Psoas muscle (tissue), 8 donors: ENCODE measurements around the gene PRPF8. TPM values are rescaled to one million over a fixed set of nuclear protein-coding genes. Genes with fewer than 3 reads are reported as not detected.

Source experiments
- ATAC-seq, 4 donors: fragments of 200-7000 bp; cut with Tn5 transposase; one replicate each; pipeline ENCODE4 v1.9.1; 2020; ENCODE audit warnings: moderate library complexity in 3 of 4, mild to moderate bottlenecking in 2 of 4
- DNase-seq, 2 donors: peaks; one replicate each; pipeline ENCODE4 v3.0.0-alpha.2; 2020
- H3K27ac ChIP-seq: fragments of 200-600 bp; one replicate; pipeline ENCODE4 v1.8.0; 2022
- H3K27me3 ChIP-seq, 3 donors: fragments of 200-600 bp in 1 of 3; one replicate each; pipeline versions ENCODE4 v1.6.1 to v1.8.0; 2013 to 2022; ENCODE audit warnings: low read length in 2 of 3, mild to moderate bottlenecking in 2 of 3, moderate library complexity in 1 of 3; ENCODE audit not compliant: insufficient read depth in 3 of 3
- H3K36me3 ChIP-seq, 2 donors: fragments of 200-600 bp in 1 of 2; one replicate each; pipeline versions ENCODE4 v1.6.1 to v1.8.0; 2013 to 2022; ENCODE audit warnings: low read depth in 1 of 2, mild to moderate bottlenecking in 1 of 2, moderate library complexity in 1 of 2; ENCODE audit not compliant: insufficient read depth in 1 of 2
- H3K4me1 ChIP-seq: fragments of 200-600 bp; one replicate; pipeline ENCODE4 v1.8.0; 2022
- H3K4me3 ChIP-seq: fragments of 200-600 bp; one replicate; pipeline ENCODE4 v1.8.0; 2022; ENCODE audit warnings: mild to moderate bottlenecking
- H3K9me3 ChIP-seq: fragments of 200-600 bp; one replicate; pipeline ENCODE4 v1.8.0; 2022
- WGBS, 3 donors: extraction: QIAGEN DNeasy Blood & Tissue Kit; methylation state at CpG; one replicate each; pipeline versions ENCODE4 v1.1.6 to v1.1.7; 2013; 5-methylcytosine and 5-hydroxymethylcytosine counted together
- intact Hi-C, 2 donors: fragments of 100-400 bp; cut with DNase I; formaldehyde crosslinking; loops; one replicate each; pipeline versions ENCODE4 v1.11.0 to v1.14.2; 2022
- polyA plus RNA-seq, 3 donors: library from polyadenylated mRNA; stranded (reverse); fragments of 200-250 nt; gene quantifications; one replicate each; pipeline ENCODE4 v1.2.3, GENCODE V29; 2013
- total RNA-seq, 4 donors: library from RNA; stranded (reverse); fragmentation: NEBNext Ultra II Directional in 2 of 4; extraction: Animal tissue kit (Norgen Biotek cat#: 25700) in 2 of 4; gene quantifications; one replicate each; pipeline versions ENCODE4 v1.2.1 to v1.2.4, GENCODE V29; 2021 to 2023
- TF ChIP-seq, protein P1 (sequence below): fragments of 200-600 bp; IDR thresholded peaks from one replicate; pipeline ENCODE4 v1.8.0; 2022; ENCODE audit warnings: antibody characterized with exemption
- donor health status: healthy with polysubstance abuse.
- donor health status: DM: no; HTN: no; CAD: no; lungs with moderate emphysema.
- donor health status: Bipolar disorder and iron deficiency.
- donor health status: healthy.
- donor health status: DM: yes; HTN: yes; CAD: no.
- donor health status: DM: no; HTN: no; CAD: no.
- donor health status: DM: no; HTN: no; CAD: no.
- donor health status: DM: yes; HTN: yes; CAD: no.

The PRPF8 gene
- total and polyA plus RNA-seq, 7 donors, result 84.8 to 305 (median 218) TPM

DNA sequence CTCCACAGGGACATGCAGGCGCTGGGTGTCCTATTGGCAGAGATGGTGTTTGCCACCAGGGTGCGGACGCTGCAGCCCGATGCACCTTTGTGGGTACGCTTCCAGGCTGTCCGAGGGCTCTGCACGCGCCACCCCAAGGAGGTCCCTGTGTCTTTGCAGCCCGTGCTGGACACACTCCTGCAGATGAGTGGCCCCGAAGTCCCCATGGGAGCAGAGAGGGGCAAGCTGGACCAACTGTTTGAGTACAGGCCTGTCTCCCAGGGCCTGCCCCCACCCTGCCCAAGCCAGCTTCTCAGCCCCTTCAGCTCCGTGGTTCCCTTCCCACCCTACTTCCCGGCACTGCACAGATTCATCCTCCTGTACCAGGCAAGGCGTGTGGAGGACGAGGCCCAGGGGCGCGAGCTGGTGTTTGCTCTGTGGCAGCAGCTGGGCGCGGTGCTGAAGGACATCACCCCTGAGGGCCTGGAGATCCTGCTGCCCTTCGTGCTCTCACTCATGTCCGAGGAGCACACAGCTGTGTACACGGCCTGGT lies 42.7 kb upstream of the PRPF8 start:
- peaks cover 0 to 36% of the 10 kb centered on the region in 2 donors for H3K36me3 ChIP-seq
- intact Hi-C loops, result loop anchor here (5.0 kb wide), 2 partner anchors 35 to 140 kb away; partner anchors contain the start of gene SERPINF1 (in 1 of the 2)
- H3K4me3 ChIP-seq, result peak overlapping the region; percentile 2
- no peaks in the 10 kb centered on the region for H3K27me3 ChIP-seq
- WGBS, 3 donors, result 90% methylated on average over 21 of the region's 21 CpGs
- peak overlapping the region; percentile 94 for H3K27ac ChIP-seq
- H3K4me1 ChIP-seq, result peaks cover 56% of the 10 kb centered on the region
- no peak for ATAC-seq
- peak in 1 of 2 donors; percentile 54 for DNase-seq
- no peaks in the 10 kb centered on the region for H3K9me3 ChIP-seq
- TF ChIP-seq, protein P1, sequence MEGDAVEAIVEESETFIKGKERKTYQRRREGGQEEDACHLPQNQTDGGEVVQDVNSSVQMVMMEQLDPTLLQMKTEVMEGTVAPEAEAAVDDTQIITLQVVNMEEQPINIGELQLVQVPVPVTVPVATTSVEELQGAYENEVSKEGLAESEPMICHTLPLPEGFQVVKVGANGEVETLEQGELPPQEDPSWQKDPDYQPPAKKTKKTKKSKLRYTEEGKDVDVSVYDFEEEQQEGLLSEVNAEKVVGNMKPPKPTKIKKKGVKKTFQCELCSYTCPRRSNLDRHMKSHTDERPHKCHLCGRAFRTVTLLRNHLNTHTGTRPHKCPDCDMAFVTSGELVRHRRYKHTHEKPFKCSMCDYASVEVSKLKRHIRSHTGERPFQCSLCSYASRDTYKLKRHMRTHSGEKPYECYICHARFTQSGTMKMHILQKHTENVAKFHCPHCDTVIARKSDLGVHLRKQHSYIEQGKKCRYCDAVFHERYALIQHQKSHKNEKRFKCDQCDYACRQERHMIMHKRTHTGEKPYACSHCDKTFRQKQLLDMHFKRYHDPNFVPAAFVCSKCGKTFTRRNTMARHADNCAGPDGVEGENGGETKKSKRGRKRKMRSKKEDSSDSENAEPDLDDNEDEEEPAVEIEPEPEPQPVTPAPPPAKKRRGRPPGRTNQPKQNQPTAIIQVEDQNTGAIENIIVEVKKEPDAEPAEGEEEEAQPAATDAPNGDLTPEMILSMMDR, result no peak

DNA sequence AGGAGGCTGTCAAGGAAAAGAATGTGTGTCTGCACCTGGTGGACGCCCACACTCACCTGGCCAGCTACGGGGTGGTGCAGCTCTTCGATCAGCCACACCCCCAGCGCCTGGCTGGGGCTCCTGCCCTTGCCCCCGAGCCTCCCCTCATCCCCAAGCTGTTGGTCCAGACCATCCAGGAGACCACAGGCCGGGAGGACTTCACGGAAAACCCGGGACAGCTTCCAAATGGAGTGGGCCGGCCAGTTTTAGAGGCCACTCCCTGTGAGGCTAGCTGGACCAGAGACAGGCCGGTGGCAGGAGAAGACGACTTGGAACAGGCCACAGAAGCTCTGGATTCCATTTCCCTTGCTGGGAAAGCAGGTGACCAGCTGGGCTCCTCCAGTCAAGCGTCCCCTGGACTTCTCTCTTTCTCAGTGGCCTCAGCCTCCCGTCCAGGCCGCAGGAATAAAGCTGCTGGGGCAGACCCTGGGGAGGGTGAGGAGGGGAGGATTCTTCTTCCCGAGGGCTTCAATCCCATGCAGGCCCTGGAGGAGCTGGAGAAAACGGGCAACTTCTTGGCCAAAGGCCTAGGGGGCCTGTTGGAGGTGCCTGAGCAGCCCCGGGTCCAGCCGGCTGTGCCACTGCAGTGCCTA lies 42.1 kb upstream of the PRPF8 start:
- TF ChIP-seq, protein P1, result no peak
- no peaks in the 10 kb centered on the region for H3K27me3 ChIP-seq
- peak overlapping the region; percentile 2 for H3K4me3 ChIP-seq
- intact Hi-C loops, result loop anchor here (5.0 kb wide), 2 partner anchors 36 to 141 kb away; partner anchors contain the start of gene SERPINF1 (in 1 of the 2)
- DNase-seq (peak in 1 of 2 donors; percentile 54), ATAC-seq (no peak)
- no peaks in the 10 kb centered on the region for H3K9me3 ChIP-seq
- 61 to 71% (median 62%) methylated on average over 18 of the region's 18 CpGs for WGBS, 3 donors
- H3K27ac ChIP-seq, result peak overlapping the region; percentile 55
- H3K36me3 ChIP-seq, result peaks cover 0 to 30% of the 10 kb centered on the region in 2 donors
- H3K4me1 ChIP-seq, result peaks cover 55% of the 10 kb centered on the region

DNA sequence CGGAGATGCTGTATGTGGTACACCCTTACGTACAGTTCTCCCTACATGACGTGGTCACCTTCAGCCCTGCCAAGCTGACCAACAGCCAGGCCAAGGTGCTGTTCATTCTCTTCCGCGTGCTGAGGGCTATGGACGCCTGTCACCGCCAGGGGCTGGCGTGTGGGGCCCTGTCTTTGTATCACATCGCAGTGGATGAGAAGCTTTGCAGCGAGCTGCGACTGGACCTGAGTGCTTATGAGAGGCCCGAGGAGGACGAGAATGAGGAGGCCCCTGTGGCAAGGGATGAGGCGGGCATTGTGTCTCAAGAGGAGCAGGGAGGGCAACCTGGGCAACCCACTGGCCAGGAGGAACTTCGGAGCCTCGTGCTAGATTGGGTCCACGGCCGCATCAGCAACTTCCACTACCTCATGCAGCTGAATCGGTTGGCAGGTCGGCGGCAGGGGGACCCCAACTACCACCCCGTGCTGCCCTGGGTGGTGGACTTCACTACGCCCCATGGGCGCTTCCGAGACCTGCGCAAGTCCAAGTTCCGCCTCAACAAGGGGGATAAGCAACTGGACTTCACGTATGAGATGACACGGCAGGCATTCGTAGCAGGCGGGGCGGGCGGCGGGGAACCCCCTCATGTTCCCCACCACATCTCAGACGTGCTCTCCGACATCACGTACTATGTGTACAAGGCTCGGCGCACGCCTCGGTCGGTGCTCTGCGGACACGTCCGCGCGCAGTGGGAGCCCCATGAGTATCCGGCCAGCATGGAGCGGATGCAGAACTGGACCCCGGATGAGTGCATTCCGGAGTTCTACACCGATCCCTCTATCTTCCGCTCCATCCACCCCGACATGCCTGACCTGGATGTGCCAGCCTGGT lies 41.2 kb upstream of the PRPF8 start:
- 90 to 92% (median 91%) methylated on average over 54 of the region's 54 CpGs for WGBS, 3 donors
- intact Hi-C loops, result loop anchor here (5.0 kb wide), 2 partner anchors 36 to 141 kb away; partner anchors contain the start of gene SERPINF1 (in 1 of the 2)
- ATAC-seq (no peak), DNase-seq (peak in 1 of 2 donors; percentile 56)
- Histone ChIP-seq H3K4me1 (peaks cover 50% of the 10 kb centered on the region), H3K4me3 (peak overlapping the region; percentile 82), H3K27me3 (no peaks in the 10 kb centered on the region), H3K36me3 (peaks cover 0 to 29% of the 10 kb centered on the region in 2 donors), H3K9me3 (no peaks in the 10 kb centered on the region), H3K27ac (peak overlapping the region; percentile 94)
- TF ChIP-seq, protein P1, result no peak

DNA sequence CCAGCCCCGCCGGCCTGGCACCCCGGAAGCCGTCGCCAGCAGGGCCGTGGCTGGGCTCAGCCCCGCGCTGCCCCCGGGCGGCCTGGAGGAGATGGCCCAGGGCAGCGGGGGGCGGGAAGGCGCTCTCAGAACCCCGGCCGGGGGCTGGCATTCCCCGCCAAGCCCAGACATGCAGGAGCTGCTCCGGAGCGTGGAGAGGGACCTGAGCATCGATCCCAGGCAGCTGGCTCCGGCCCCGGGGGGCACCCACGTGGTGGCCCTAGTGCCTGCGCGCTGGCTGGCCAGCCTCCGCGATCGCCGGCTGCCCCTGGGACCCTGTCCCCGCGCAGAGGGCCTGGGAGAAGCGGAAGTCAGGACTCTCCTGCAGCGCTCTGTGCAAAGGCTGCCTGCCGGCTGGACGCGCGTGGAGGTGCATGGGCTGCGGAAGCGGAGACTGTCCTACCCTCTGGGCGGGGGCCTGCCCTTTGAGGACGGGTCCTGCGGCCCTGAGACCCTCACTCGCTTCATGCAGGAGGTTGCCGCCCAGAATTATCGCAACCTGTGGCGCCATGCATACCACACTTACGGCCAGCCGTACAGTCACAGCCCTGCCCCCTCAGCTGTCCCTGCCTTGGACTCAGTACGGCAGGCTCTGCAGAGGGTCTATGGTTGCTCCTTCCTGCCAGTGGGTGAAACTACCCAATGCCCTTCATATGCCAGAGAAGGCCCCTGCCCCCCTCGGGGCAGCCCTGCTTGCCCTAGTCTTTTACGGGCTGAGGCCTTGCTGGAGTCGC lies 40.4 kb upstream of the PRPF8 start:
- peak; percentile 32 to 47 (median 39) for ATAC-seq
- Histone ChIP-seq H3K4me1 (peaks cover 58% of the 10 kb centered on the region), H3K36me3 (peaks cover 0 to 29% of the 10 kb centered on the region in 2 donors), H3K9me3 (no peaks in the 10 kb centered on the region), H3K27me3 (no peaks in the 10 kb centered on the region), H3K4me3 (peak overlapping the region; percentile 82), H3K27ac (peak overlapping the region; percentile 94)
- intact Hi-C loops, result loop anchor here (5.0 kb wide), 2 partner anchors 37 to 142 kb away; partner anchors contain the start of gene SERPINF1 (in 1 of the 2)
- TF ChIP-seq, protein P1, result peak; percentile 15
- DNase-seq, result peak in 1 of 2 donors; percentile 73
- 14 to 29% (median 20%) methylated on average over 31 to 51 of the region's 51 CpGs for WGBS, 3 donors
